Measurements from ENCODE around the gene TEKT2. TPM values are rescaled to one million over a fixed set of nuclear protein-coding genes. Genes with fewer than 3 reads are reported as not detected.

TEKT2 gene
- total RNA-seq, 1 experiment from 2014 or later, result 0.20 TPM

DNA sequence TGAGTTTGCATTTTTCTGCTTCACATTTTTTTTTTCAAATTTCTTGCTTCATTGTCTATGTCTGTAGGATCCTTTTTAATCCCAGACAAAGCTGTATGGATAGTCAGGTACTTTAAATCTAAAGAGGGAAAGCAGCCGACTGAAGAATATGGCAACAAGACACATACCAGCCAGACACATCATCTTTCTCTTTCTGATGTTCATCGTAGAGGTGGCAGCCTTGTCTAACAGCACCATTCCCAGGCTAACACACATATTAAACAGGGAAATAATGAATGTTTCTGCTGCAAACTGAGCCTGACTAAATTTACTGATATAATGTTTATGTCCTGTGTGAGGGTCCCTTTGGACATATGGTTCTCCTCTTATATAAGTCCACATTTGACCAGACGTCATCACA is 3.7 kb upstream of the TEKT2 start:
- Histone ChIP-seq H3K27ac (ENCODE audit: insufficient read length, low read depth, low read length) (no peak overlapping the region), H2BK120ac (ENCODE audit: low read depth, low read length, poor library complexity, severe bottlenecking) (no peak overlapping the region), H3K56ac (ENCODE audit: insufficient read length, low read depth, low read length) (no peak overlapping the region), H3K4me1 (ENCODE audit: insufficient read depth, low read length) (no peaks in the 10 kb centered on the region), H2BK15ac (ENCODE audit: low read depth, low read length) (no peak overlapping the region), H2AK5ac (ENCODE audit: insufficient read length, low read length) (no peak overlapping the region), H2BK12ac (ENCODE audit: insufficient read length, low read depth, low read length) (no peak overlapping the region), H3K23ac (ENCODE audit: insufficient read length, low read depth, low read length) (no peak overlapping the region), H3K4ac (ENCODE audit: low read depth, low read length) (no peak overlapping the region), H3K23me2 (ENCODE audit: insufficient read length, low read depth, low read length, poor library complexity, severe bottlenecking) (peaks cover 8% of the 10 kb centered on the region), H3K18ac (ENCODE audit: insufficient read length, low read depth, low read length) (no peak overlapping the region), H4K20me1 (ENCODE audit: control insufficient read depth, insufficient read depth, insufficient read length) (no peaks in the 10 kb centered on the region), H2AFZ (ENCODE audit: low read length) (no peak overlapping the region), H3K14ac (ENCODE audit: insufficient read depth, low read length) (no peak overlapping the region), H3K27me3 (ENCODE audit: insufficient read depth, low read length) (no peaks in the 10 kb centered on the region), H4K5ac (ENCODE audit: insufficient read length, low read depth, low read length) (no peak overlapping the region), H3K9me3 (ENCODE audit: control insufficient read depth, low read depth, low read length) (no peaks in the 10 kb centered on the region), H3K79me2 (ENCODE audit: insufficient read depth, low read length) (no peaks in the 10 kb centered on the region), H2BK5ac (ENCODE audit: insufficient read length, low read length) (no peak overlapping the region), H2BK20ac (ENCODE audit: low read depth, low read length, poor library complexity, severe bottlenecking) (no peak overlapping the region), H4K8ac (replicated peaks; ENCODE audit: insufficient read length, low read depth, low read length) (no peak overlapping the region), H3K79me1 (ENCODE audit: insufficient read depth, low read depth, low read length, poor library complexity, severe bottlenecking) (no peaks in the 10 kb centered on the region), H3K4me2 (ENCODE audit: insufficient read depth, insufficient read length, low read length) (no peak overlapping the region), H4K91ac (ENCODE audit: insufficient read length, low read depth, low read length) (no peak overlapping the region), H3T11ph (ENCODE audit: low read length) (no peak overlapping the region), H3K9ac (ENCODE audit: extremely low read depth, insufficient read length, low read length) (no peak overlapping the region)
- no peaks in the 10 kb centered on the region for H3K36me3 Mint-ChIP-seq (ENCODE audit: insufficient read depth in 1 of 3, low read depth in 3 of 3)
- peaks cover 9% of the 10 kb centered on the region in 2 experiments; a peak in 3 of 4 replicates for H3K4me1 Mint-ChIP-seq
- H3K4me3 Mint-ChIP-seq, result no peak overlapping the region
- TF ChIP-seq CTCF (conservative IDR thresholded peaks at IDR 0.05), result no peak
- peaks cover 13% of the 10 kb centered on the region for H3K27me3 Mint-ChIP-seq (ENCODE audit: low read depth)
- DNase-seq, result no peak
- H3K27ac Mint-ChIP-seq, result no peak overlapping the region
- no CpG with 5 or more reads among the region's 3 CpGs for WGBS (ENCODE audit: extremely low coverage, insufficient read length, low lambda C conversion rate)
- H3K9me3 Mint-ChIP-seq, result no peaks in the 10 kb centered on the region

All from H9 (cell line).